ENCODE data around the gene NEK11.

The NEK11 gene

GRCh38 chr3:131067983-131068382 is 41.3 kb downstream of the NEK11 start:
- Histone ChIP-seq H3K56ac (ENCODE audit: low read length) (no peak overlapping the region), H3K27me3 (ENCODE audit: insufficient read depth, low read length, poor library complexity) (no peaks in the 10 kb centered on the region), H4K8ac (ENCODE audit: low read depth, low read length) (no peak overlapping the region), H3K27ac (ENCODE audit: low read depth, low read length) (no peak overlapping the region), H3K18ac (ENCODE audit: low read length) (no peak overlapping the region), H3K36me3 (ENCODE audit: control insufficient read depth, insufficient read depth, low read length) (no peaks in the 10 kb centered on the region), H2BK5ac (ENCODE audit: low read length) (no peak overlapping the region), H3K23ac (ENCODE audit: low read length) (no peak overlapping the region), H3K79me2 (ENCODE audit: control insufficient read depth, insufficient read depth, low read length) (no peaks in the 10 kb centered on the region), H3K9ac (ENCODE audit: low read length) (no peak overlapping the region), H3K4ac (ENCODE audit: low read depth, low read length) (no peak overlapping the region), H2BK120ac (ENCODE audit: low read depth, low read length) (no peak overlapping the region), H3K4me1 (ENCODE audit: control insufficient read depth, low read depth, low read length) (no peaks in the 10 kb centered on the region), H2BK15ac (replicated peaks; ENCODE audit: low read depth) (no peak overlapping the region), H3K79me1 (ENCODE audit: low read length) (no peaks in the 10 kb centered on the region), H4K5ac (ENCODE audit: low read length) (no peak overlapping the region), H2AK5ac (ENCODE audit: low read length) (no peak overlapping the region), H3K4me3 (ENCODE audit: low read length) (no peak overlapping the region), H3K4me2 (ENCODE audit: low read length) (no peak overlapping the region)
- DNase-seq = no peak

- Histone ChIP-seq H3K18ac (ENCODE audit: low read length) (no peak overlapping the region), H3K4me2 (ENCODE audit: low read length) (no peak overlapping the region), H4K5ac (ENCODE audit: low read length) (no peak overlapping the region), H3K27me3 (ENCODE audit: insufficient read depth, low read length, poor library complexity) (no peaks in the 10 kb centered on the region), H3K79me2 (ENCODE audit: control insufficient read depth, insufficient read depth, low read length) (no peaks in the 10 kb centered on the region), H3K36me3 (ENCODE audit: control insufficient read depth, insufficient read depth, low read length) (no peaks in the 10 kb centered on the region), H3K4ac (ENCODE audit: low read depth, low read length) (no peak overlapping the region), H2AK5ac (ENCODE audit: low read length) (no peak overlapping the region), H3K79me1 (ENCODE audit: low read length) (no peaks in the 10 kb centered on the region), H3K56ac (ENCODE audit: low read length) (no peak overlapping the region), H3K9ac (ENCODE audit: low read length) (no peak overlapping the region), H3K23ac (ENCODE audit: low read length) (no peak overlapping the region), H3K4me1 (ENCODE audit: control insufficient read depth, low read depth, low read length) (peaks cover 2% of the 10 kb centered on the region), H2BK15ac (replicated peaks; ENCODE audit: low read depth) (no peak overlapping the region), H3K27ac (ENCODE audit: low read depth, low read length) (no peak overlapping the region), H2BK5ac (ENCODE audit: low read length) (no peak overlapping the region), H4K8ac (ENCODE audit: low read depth, low read length) (no peak overlapping the region), H2BK120ac (ENCODE audit: low read depth, low read length) (no peak overlapping the region), H3K4me3 (ENCODE audit: low read length) (no peak overlapping the region)
- no peak for DNase-seq
- WGBS (ENCODE audit: extremely low coverage, insufficient coverage, low lambda C conversion rate) = no CpG with 5 or more reads among the region's 2 CpGs
Observed at GRCh38 chr3:131072099-131072559, 45.5 kb downstream of the NEK11 start.

GRCh38 chr3:131072845-131073244 is 46.2 kb downstream of the NEK11 start:
- H3K23ac ChIP-seq (ENCODE audit: low read length) = no peak overlapping the region
- no peaks in the 10 kb centered on the region for H3K79me2 ChIP-seq (ENCODE audit: control insufficient read depth, insufficient read depth, low read length)
- no peaks in the 10 kb centered on the region for H3K27me3 ChIP-seq (ENCODE audit: insufficient read depth, low read length, poor library complexity)
- no peak overlapping the region for H4K5ac ChIP-seq (ENCODE audit: low read length)
- no peak overlapping the region for H3K18ac ChIP-seq (ENCODE audit: low read length)
- H2AK5ac ChIP-seq (ENCODE audit: low read length) = no peak overlapping the region
- no peak overlapping the region for H3K27ac ChIP-seq (ENCODE audit: low read depth, low read length)
- H3K56ac ChIP-seq (ENCODE audit: low read length) = no peak overlapping the region
- no peak overlapping the region for H3K4me3 ChIP-seq (ENCODE audit: low read length)
- no peak overlapping the region for H3K4ac ChIP-seq (ENCODE audit: low read depth, low read length)
- no peak overlapping the region for H3K4me2 ChIP-seq (ENCODE audit: low read length)
- peak; percentile 15 for DNase-seq
- no peak overlapping the region for H2BK15ac ChIP-seq (replicated peaks; ENCODE audit: low read depth)
- H4K8ac ChIP-seq (ENCODE audit: low read depth, low read length) = no peak overlapping the region
- H3K36me3 ChIP-seq (ENCODE audit: control insufficient read depth, insufficient read depth, low read length) = no peaks in the 10 kb centered on the region
- peaks cover 5% of the 10 kb centered on the region for H3K4me1 ChIP-seq (ENCODE audit: control insufficient read depth, low read depth, low read length)
- WGBS (ENCODE audit: extremely low coverage, insufficient coverage, low lambda C conversion rate) = no CpG with 5 or more reads among the region's 2 CpGs
- no peaks in the 10 kb centered on the region for H3K79me1 ChIP-seq (ENCODE audit: low read length)
- no peak overlapping the region for H2BK120ac ChIP-seq (ENCODE audit: low read depth, low read length)
- H3K9ac ChIP-seq (ENCODE audit: low read length) = no peak overlapping the region
- H2BK5ac ChIP-seq (ENCODE audit: low read length) = no peak overlapping the region

- H4K5ac ChIP-seq (ENCODE audit: low read length) = no peak overlapping the region
Observed at GRCh38 chr3:131075632-131076328, 49.1 kb downstream of the NEK11 start.

GRCh38 chr3:131077904-131078303 is 51.2 kb downstream of the NEK11 start:
- no peak overlapping the region for H3K18ac ChIP-seq (ENCODE audit: low read length)
- H3K4ac ChIP-seq (ENCODE audit: low read depth, low read length) = no peak overlapping the region
- no peaks in the 10 kb centered on the region for H3K79me2 ChIP-seq (ENCODE audit: control insufficient read depth, insufficient read depth, low read length)
- DNase-seq = peak; percentile 46
- H2BK5ac ChIP-seq (ENCODE audit: low read length) = no peak overlapping the region
- no peak overlapping the region for H2BK120ac ChIP-seq (ENCODE audit: low read depth, low read length)
- peaks cover 5% of the 10 kb centered on the region for H3K4me1 ChIP-seq (ENCODE audit: control insufficient read depth, low read depth, low read length)
- no peak overlapping the region for H4K5ac ChIP-seq (ENCODE audit: low read length)
- H3K27me3 ChIP-seq (ENCODE audit: insufficient read depth, low read length, poor library complexity) = no peaks in the 10 kb centered on the region
- H3K36me3 ChIP-seq (ENCODE audit: control insufficient read depth, insufficient read depth, low read length) = no peaks in the 10 kb centered on the region
- no peaks in the 10 kb centered on the region for H3K79me1 ChIP-seq (ENCODE audit: low read length)
- WGBS (ENCODE audit: extremely low coverage, insufficient coverage, low lambda C conversion rate) = no CpG with 5 or more reads among the region's 1 CpG
- no peak overlapping the region for H3K23ac ChIP-seq (ENCODE audit: low read length)
- H3K4me2 ChIP-seq (ENCODE audit: low read length) = no peak overlapping the region
- no peak overlapping the region for H2BK15ac ChIP-seq (replicated peaks; ENCODE audit: low read depth)
- H2AK5ac ChIP-seq (ENCODE audit: low read length) = no peak overlapping the region
- no peak overlapping the region for H3K27ac ChIP-seq (ENCODE audit: low read depth, low read length)
- H3K4me3 ChIP-seq (ENCODE audit: low read length) = no peak overlapping the region
- H4K8ac ChIP-seq (ENCODE audit: low read depth, low read length) = no peak overlapping the region
- H3K9ac ChIP-seq (ENCODE audit: low read length) = no peak overlapping the region
- H3K56ac ChIP-seq (ENCODE audit: low read length) = no peak overlapping the region

More at GRCh38 chr3:131075632-131076328, 49.1 kb downstream of the NEK11 start:
- H3K79me2 ChIP-seq (ENCODE audit: control insufficient read depth, insufficient read depth, low read length) = no peaks in the 10 kb centered on the region
- no peak overlapping the region for H3K9ac ChIP-seq (ENCODE audit: low read length)
- H3K4me3 ChIP-seq (ENCODE audit: low read length) = no peak overlapping the region
- no peak overlapping the region for H4K8ac ChIP-seq (ENCODE audit: low read depth, low read length)
- no peak overlapping the region for H3K23ac ChIP-seq (ENCODE audit: low read length)
- H2AK5ac ChIP-seq (ENCODE audit: low read length) = no peak overlapping the region
- no peaks in the 10 kb centered on the region for H3K36me3 ChIP-seq (ENCODE audit: control insufficient read depth, insufficient read depth, low read length)
- DNase-seq = no peak
- no peak overlapping the region for H3K4me2 ChIP-seq (ENCODE audit: low read length)
- WGBS (ENCODE audit: extremely low coverage, insufficient coverage, low lambda C conversion rate) = no CpG with 5 or more reads among the region's 4 CpGs
- no peak overlapping the region for H3K27ac ChIP-seq (ENCODE audit: low read depth, low read length)
- H3K56ac ChIP-seq (ENCODE audit: low read length) = no peak overlapping the region
- H2BK5ac ChIP-seq (ENCODE audit: low read length) = no peak overlapping the region
- H3K27me3 ChIP-seq (ENCODE audit: insufficient read depth, low read length, poor library complexity) = no peaks in the 10 kb centered on the region
- peaks cover 5% of the 10 kb centered on the region for H3K4me1 ChIP-seq (ENCODE audit: control insufficient read depth, low read depth, low read length)
- H3K79me1 ChIP-seq (ENCODE audit: low read length) = no peaks in the 10 kb centered on the region
- H2BK120ac ChIP-seq (ENCODE audit: low read depth, low read length) = no peak overlapping the region
- no peak overlapping the region for H3K4ac ChIP-seq (ENCODE audit: low read depth, low read length)
- no peak overlapping the region for H3K18ac ChIP-seq (ENCODE audit: low read length)
- H2BK15ac ChIP-seq (replicated peaks; ENCODE audit: low read depth) = no peak overlapping the region

- Histone ChIP-seq H3K18ac (ENCODE audit: low read length) (no peak overlapping the region), H3K56ac (ENCODE audit: low read length) (no peak overlapping the region), H3K27ac (ENCODE audit: low read depth, low read length) (no peak overlapping the region), H3K27me3 (ENCODE audit: insufficient read depth, low read length, poor library complexity) (no peaks in the 10 kb centered on the region), H3K79me2 (ENCODE audit: control insufficient read depth, insufficient read depth, low read length) (no peaks in the 10 kb centered on the region), H3K79me1 (ENCODE audit: low read length) (no peaks in the 10 kb centered on the region), H2BK120ac (ENCODE audit: low read depth, low read length) (no peak overlapping the region), H2AK5ac (ENCODE audit: low read length) (no peak overlapping the region), H4K8ac (ENCODE audit: low read depth, low read length) (no peak overlapping the region), H2BK5ac (ENCODE audit: low read length) (no peak overlapping the region), H3K9ac (ENCODE audit: low read length) (no peak overlapping the region), H3K4ac (ENCODE audit: low read depth, low read length) (no peak overlapping the region), H3K4me3 (ENCODE audit: low read length) (no peak overlapping the region), H3K36me3 (ENCODE audit: control insufficient read depth, insufficient read depth, low read length) (no peaks in the 10 kb centered on the region), H3K4me1 (ENCODE audit: control insufficient read depth, low read depth, low read length) (peaks cover 5% of the 10 kb centered on the region), H3K23ac (ENCODE audit: low read length) (no peak overlapping the region), H2BK15ac (replicated peaks; ENCODE audit: low read depth) (no peak overlapping the region), H4K5ac (ENCODE audit: low read length) (no peak overlapping the region), H3K4me2 (ENCODE audit: low read length) (no peak overlapping the region)
- WGBS (ENCODE audit: extremely low coverage, insufficient coverage, low lambda C conversion rate) = no CpG with 5 or more reads among the region's 1 CpG
- DNase-seq = no peak
Observed at GRCh38 chr3:131079086-131079485, 52.4 kb downstream of the NEK11 start.

Measured in mesendoderm (in vitro differentiated cells).